Testis (tissue), 2 donors: ENCODE measurements around the gene PGM1.

Experiments
- CTCF ChIP-seq, 3 experiments: fragments of 450-650 bp in 2 of 3; fragments of 200-600 bp in 1 of 3; sonication (generic) in 1 of 3; IDR thresholded peaks; one replicate each; pipeline ENCODE4 v1.5.1; 2016 to 2019; ENCODE audit warnings: antibody characterized with exemption in 3 of 3, mild to moderate bottlenecking in 2 of 3, moderate library complexity in 1 of 3
- POLR2A ChIP-seq: fragments of 450-650 bp; IDR thresholded peaks from one replicate; pipeline ENCODE4 v1.6.1; 2017; ENCODE audit warnings: antibody characterized with exemption, mild to moderate bottlenecking, moderate library complexity

- no peak for TF ChIP-seq CTCF (IDR thresholded peaks at IDR 0.05)
- TF ChIP-seq POLR2A = no peak
These were observed 78.3 kb downstream of the PGM1 start for GRCh38 chr1:63671514-63671913.
